ENCODE data around the gene SV2B.

The SV2B gene

GRCh38 chr15:91125162-91125561 is 25.1 kb downstream of the SV2B start:
- no peak for TF ChIP-seq CTCF (conservative IDR thresholded peaks at IDR 0.05; ENCODE audit: low read length)
- no peak overlapping the region for H3K4me3 ChIP-seq (ENCODE audit: low read length)
- no peak for DNase-seq (ENCODE audit: low read depth)

- H3K4me3 ChIP-seq (ENCODE audit: low read length): no peak overlapping the region
- no peak for TF ChIP-seq CTCF (conservative IDR thresholded peaks at IDR 0.05; ENCODE audit: low read length)
- no peak for DNase-seq (ENCODE audit: low read depth)
Measured at GRCh38 chr15:91126080-91126479, 26.0 kb downstream of the SV2B start.

- H3K4me3 ChIP-seq (ENCODE audit: low read length): no peak overlapping the region
- TF ChIP-seq CTCF (conservative IDR thresholded peaks at IDR 0.05; ENCODE audit: low read length): no peak
- DNase-seq (ENCODE audit: low read depth): no peak
Measured at GRCh38 chr15:91127236-91127955, 27.3 kb downstream of the SV2B start.

- no peak for DNase-seq (ENCODE audit: low read depth)
- H3K4me3 ChIP-seq (ENCODE audit: low read length): no peak overlapping the region
- no peak for TF ChIP-seq CTCF (conservative IDR thresholded peaks at IDR 0.05; ENCODE audit: low read length)
Measured at GRCh38 chr15:91128016-91128415, 28.0 kb downstream of the SV2B start.

GRCh38 chr15:91129436-91129835 is 29.4 kb downstream of the SV2B start:
- no peak for TF ChIP-seq CTCF (conservative IDR thresholded peaks at IDR 0.05; ENCODE audit: low read length)
- DNase-seq (ENCODE audit: low read depth): no peak
- H3K4me3 ChIP-seq (ENCODE audit: low read length): no peak overlapping the region

- H3K4me3 ChIP-seq (ENCODE audit: low read length): no peak overlapping the region
- no peak for DNase-seq (ENCODE audit: low read depth)
- no peak for TF ChIP-seq CTCF (conservative IDR thresholded peaks at IDR 0.05; ENCODE audit: low read length)
Measured at GRCh38 chr15:91132079-91132478, 32.0 kb downstream of the SV2B start.

- TF ChIP-seq CTCF (conservative IDR thresholded peaks at IDR 0.05; ENCODE audit: low read length): no peak
- DNase-seq (ENCODE audit: low read depth): no peak
- no peak overlapping the region for H3K4me3 ChIP-seq (ENCODE audit: low read length)
Measured at GRCh38 chr15:91133511-91133910, 33.5 kb downstream of the SV2B start.

All from AG10803 (cell line).